Left ventricle myocardium inferior (tissue), 1 donor: Measurements from ENCODE around the gene CPPED1. TPM values are rescaled to one million over a fixed set of nuclear protein-coding genes. Genes with fewer than 3 reads are reported as not detected.
"Not testable (repeated sequence)": the region's sequence is repeated elsewhere in the genome, so short reads cannot be mapped to it uniquely, and the experiment has no call there.

Experiments
- DNase-seq: peaks from one replicate; pipeline ENCODE4 v3.0.0-alpha.2; 2020
- H3K27ac ChIP-seq: fragments of 200-600 bp; replicated peaks from 2 replicates; pipeline ENCODE4 v1.8.0; 2021
- H3K27me3 ChIP-seq: fragments of 200-600 bp; 2 replicates; pipeline ENCODE4 v1.8.0; 2021; ENCODE audit warnings: low read depth
- H3K36me3 ChIP-seq: fragments of 200-600 bp; 2 replicates; pipeline ENCODE4 v1.8.0; 2021
- H3K4me1 ChIP-seq: fragments of 200-600 bp; 2 replicates; pipeline ENCODE4 v1.8.0; 2021
- H3K4me3 ChIP-seq: fragments of 200-600 bp; 2 replicates; pipeline ENCODE4 v1.8.0; 2021; ENCODE audit warnings: mild to moderate bottlenecking, moderate library complexity
- H3K9me3 ChIP-seq: fragments of 200-600 bp; replicated peaks from 2 replicates; pipeline ENCODE4 v1.8.0; 2021
- CTCF ChIP-seq: fragments of 200-600 bp; IDR thresholded peaks from 2 replicates; pipeline ENCODE4 v1.8.0; 2021; ENCODE audit warnings: antibody characterized with exemption, mild to moderate bottlenecking, borderline replicate concordance
- intact Hi-C: fragments of 100-400 bp; cut with micrococcal nuclease; formaldehyde crosslinking; loops from one replicate; pipeline ENCODE4 v1.11.0; 2022
- total RNA-seq: library from RNA; stranded (reverse); fragmentation: NEBNext Ultra II Directional; extraction: Animal tissue kit (Norgen Biotek cat#: 25700); gene quantifications from one replicate; pipeline ENCODE4 v1.2.1, GENCODE V29; 2021
- donor health status: DM: no; HTN: yes; CAD: no; lungs with severe emphysema.

Gene CPPED1
- total RNA-seq, 1 donor from 2014 or later: 12.4 TPM

GRCh38 chr16:12775656-12776236 lies 27.9 kb downstream of the CPPED1 start:
- Histone ChIP-seq H3K27me3 (no peaks in the 10 kb centered on the region), H3K36me3 (peaks cover 30% of the 10 kb centered on the region), H3K4me3 (no peak overlapping the region), H3K9me3 (no peaks in the 10 kb centered on the region), H3K27ac (no peak overlapping the region), H3K4me1 (peaks cover 6% of the 10 kb centered on the region)
- intact Hi-C loops: no loop called here
- DNase-seq: no peak
- TF ChIP-seq CTCF: no peak

- TF ChIP-seq CTCF: no peak
- peaks cover 6% of the 10 kb centered on the region for H3K4me1 ChIP-seq
- H3K9me3 ChIP-seq: no peaks in the 10 kb centered on the region
- no peak overlapping the region for H3K27ac ChIP-seq
- intact Hi-C loops: no loop called here
- H3K4me3 ChIP-seq: no peak overlapping the region
- no peaks in the 10 kb centered on the region for H3K27me3 ChIP-seq
- peaks cover 9% of the 10 kb centered on the region for H3K36me3 ChIP-seq
- no peak for DNase-seq
These were observed 30.5 kb downstream of the CPPED1 start for GRCh38 chr16:12773221-12773620.

- DNase-seq: no peak
- no peak for TF ChIP-seq CTCF
- peaks cover 6% of the 10 kb centered on the region for H3K4me1 ChIP-seq
- no peaks in the 10 kb centered on the region for H3K9me3 ChIP-seq
- H3K27me3 ChIP-seq: no peaks in the 10 kb centered on the region
- no peak overlapping the region for H3K4me3 ChIP-seq
- peaks cover 9% of the 10 kb centered on the region for H3K36me3 ChIP-seq
- peak overlapping the region; percentile 0 for H3K27ac ChIP-seq
- intact Hi-C loops: no loop called here
These were observed 32.3 kb downstream of the CPPED1 start for GRCh38 chr16:12771341-12771798.

GRCh38 chr16:12769525-12769924 lies 34.2 kb downstream of the CPPED1 start:
- Histone ChIP-seq H3K4me3 (no peak overlapping the region), H3K27ac (no peak overlapping the region), H3K36me3 (peaks cover 3% of the 10 kb centered on the region), H3K9me3 (no peaks in the 10 kb centered on the region), H3K4me1 (peaks cover 13% of the 10 kb centered on the region), H3K27me3 (no peaks in the 10 kb centered on the region)
- intact Hi-C loops: no loop called here
- no peak for TF ChIP-seq CTCF
- DNase-seq: no peak

GRCh38 chr16:12767897-12768296 lies 35.8 kb downstream of the CPPED1 start:
- Histone ChIP-seq H3K4me1 (peaks cover 19% of the 10 kb centered on the region), H3K9me3 (no peaks in the 10 kb centered on the region), H3K27me3 (no peaks in the 10 kb centered on the region), H3K4me3 (no peak overlapping the region), H3K27ac (no peak overlapping the region), H3K36me3 (no peaks in the 10 kb centered on the region)
- TF ChIP-seq CTCF: no peak
- DNase-seq: no peak
- intact Hi-C loops: no loop called here

GRCh38 chr16:12766853-12767252 lies 36.8 kb downstream of the CPPED1 start:
- H3K9me3 ChIP-seq: no peaks in the 10 kb centered on the region
- no peak for DNase-seq
- no peak overlapping the region for H3K4me3 ChIP-seq
- H3K27me3 ChIP-seq: no peaks in the 10 kb centered on the region
- peaks cover 19% of the 10 kb centered on the region for H3K4me1 ChIP-seq
- H3K27ac ChIP-seq: no peak overlapping the region
- TF ChIP-seq CTCF: no peak
- H3K36me3 ChIP-seq: no peaks in the 10 kb centered on the region
- intact Hi-C loops: no loop called here

GRCh38 chr16:12766208-12766607 lies 37.5 kb downstream of the CPPED1 start:
- H3K4me3 ChIP-seq, intact Hi-C loops, DNase-seq, H3K9me3 ChIP-seq, H3K27me3 ChIP-seq, H3K36me3 ChIP-seq, H3K27ac ChIP-seq: not testable (repeated sequence)
- peaks cover 16% of the 10 kb centered on the region for H3K4me1 ChIP-seq
